KMS-11 (cell line): ENCODE results near the gene SULT1A3.

ENCODE experiments used
- H2AFZ ChIP-seq: fragments of 200-600 bp; sonication (generic); 2 replicates; pipeline ENCODE4 v1.6.1; 2016; ENCODE audit warnings: antibody characterized with exemption, mixed run types, low read depth
- H3K27ac ChIP-seq: fragments of 200-600 bp; sonication (generic); 2 replicates; pipeline ENCODE4 v1.6.1; 2016; ENCODE audit warnings: mild to moderate bottlenecking, mixed run types
- H3K27me3 ChIP-seq: fragments of 200-600 bp; sonication (generic); 2 replicates; pipeline ENCODE4 v1.6.1; 2017; ENCODE audit warnings: mild to moderate bottlenecking, low read depth, mixed run types, moderate library complexity; ENCODE audit not compliant: insufficient read depth
- H3K36me3 ChIP-seq: fragments of 200-600 bp; sonication (generic); 2 replicates; pipeline ENCODE4 v1.6.1; 2017; ENCODE audit warnings: mild to moderate bottlenecking, mixed run types; ENCODE audit not compliant: insufficient read depth
- H3K4me1 ChIP-seq: fragments of 200-600 bp; sonication (generic); 2 replicates; pipeline ENCODE4 v1.6.1; 2016; ENCODE audit warnings: mild to moderate bottlenecking, low read depth, mixed run types; ENCODE audit not compliant: poor library complexity, severe bottlenecking
- H3K4me2 ChIP-seq: fragments of 200-600 bp; sonication (generic); 2 replicates; pipeline ENCODE4 v1.7.0; 2016; ENCODE audit warnings: mild to moderate bottlenecking, mixed run types
- H3K4me3 ChIP-seq: fragments of 200-600 bp; sonication (generic); IDR thresholded peaks from 2 replicates; pipeline ENCODE4 v1.6.1; 2017; ENCODE audit warnings: low read depth, low read length, mixed read lengths; ENCODE audit not compliant: insufficient read depth
- H3K79me2 ChIP-seq: fragments of 200-600 bp; sonication (generic); 2 replicates; pipeline ENCODE4 v1.6.1; 2016; ENCODE audit warnings: low read depth, mixed run types; ENCODE audit not compliant: insufficient read depth
- H3K9ac ChIP-seq: fragments of 200-600 bp; sonication (generic); 2 replicates; pipeline ENCODE4 v1.6.1; 2016; ENCODE audit warnings: mild to moderate bottlenecking, mixed run types
- H4K20me1 ChIP-seq: fragments of 200-600 bp; sonication (generic); 2 replicates; pipeline ENCODE4 v1.6.1; 2016; ENCODE audit warnings: mild to moderate bottlenecking, mixed run types; ENCODE audit not compliant: insufficient read depth
- TF ChIP-seq, protein P1 (sequence below): fragments of 200-600 bp; sonication (generic); conservative IDR thresholded peaks from 2 replicates; pipeline ENCODE4 v1.6.1; 2017; ENCODE audit warnings: low read depth, mild to moderate bottlenecking, antibody characterized with exemption, low read length, moderate library complexity, mixed read lengths

SULT1A3 gene

GRCh38 chr16:30179195-30179594 is 19.9 kb upstream of the SULT1A3 start:
- H3K4me2 ChIP-seq = no peak overlapping the region
- H3K9ac ChIP-seq = no peak overlapping the region
- H3K36me3 ChIP-seq = no peaks in the 10 kb centered on the region
- H3K4me1 ChIP-seq = peaks cover 9% of the 10 kb centered on the region
- no peak overlapping the region for H3K4me3 ChIP-seq
- no peaks in the 10 kb centered on the region for H3K27me3 ChIP-seq
- peaks cover 4% of the 10 kb centered on the region for H3K79me2 ChIP-seq
- no peak overlapping the region for H3K27ac ChIP-seq
- no peaks in the 10 kb centered on the region for H4K20me1 ChIP-seq
- H2AFZ ChIP-seq = no peak overlapping the region
- TF ChIP-seq, protein P1, sequence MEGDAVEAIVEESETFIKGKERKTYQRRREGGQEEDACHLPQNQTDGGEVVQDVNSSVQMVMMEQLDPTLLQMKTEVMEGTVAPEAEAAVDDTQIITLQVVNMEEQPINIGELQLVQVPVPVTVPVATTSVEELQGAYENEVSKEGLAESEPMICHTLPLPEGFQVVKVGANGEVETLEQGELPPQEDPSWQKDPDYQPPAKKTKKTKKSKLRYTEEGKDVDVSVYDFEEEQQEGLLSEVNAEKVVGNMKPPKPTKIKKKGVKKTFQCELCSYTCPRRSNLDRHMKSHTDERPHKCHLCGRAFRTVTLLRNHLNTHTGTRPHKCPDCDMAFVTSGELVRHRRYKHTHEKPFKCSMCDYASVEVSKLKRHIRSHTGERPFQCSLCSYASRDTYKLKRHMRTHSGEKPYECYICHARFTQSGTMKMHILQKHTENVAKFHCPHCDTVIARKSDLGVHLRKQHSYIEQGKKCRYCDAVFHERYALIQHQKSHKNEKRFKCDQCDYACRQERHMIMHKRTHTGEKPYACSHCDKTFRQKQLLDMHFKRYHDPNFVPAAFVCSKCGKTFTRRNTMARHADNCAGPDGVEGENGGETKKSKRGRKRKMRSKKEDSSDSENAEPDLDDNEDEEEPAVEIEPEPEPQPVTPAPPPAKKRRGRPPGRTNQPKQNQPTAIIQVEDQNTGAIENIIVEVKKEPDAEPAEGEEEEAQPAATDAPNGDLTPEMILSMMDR = no peak

DNA sequence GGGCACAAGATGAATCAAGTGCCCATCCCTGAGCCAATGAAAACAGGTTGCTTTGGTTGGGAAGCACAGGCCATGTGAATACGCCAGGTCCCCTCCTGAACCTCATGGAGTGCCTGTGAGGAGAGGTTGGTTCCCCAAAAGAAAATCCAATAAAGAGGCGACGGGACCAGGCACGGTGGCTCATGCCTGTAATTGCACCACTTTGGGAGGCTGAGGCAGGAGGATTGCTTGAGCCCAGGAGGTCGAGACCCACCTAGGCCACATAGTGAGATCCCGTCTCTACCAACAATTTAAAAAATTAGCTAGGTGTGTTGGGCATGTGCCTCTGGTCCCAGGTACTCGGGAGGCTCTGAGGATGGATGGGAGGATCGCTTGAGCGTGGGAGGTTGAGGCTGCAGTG is 19.1 kb upstream of the SULT1A3 start:
- Histone ChIP-seq H4K20me1 (no peaks in the 10 kb centered on the region), H3K27me3 (no peaks in the 10 kb centered on the region), H3K36me3 (no peaks in the 10 kb centered on the region), H2AFZ (no peak overlapping the region), H3K4me2 (no peak overlapping the region), H3K27ac (no peak overlapping the region), H3K79me2 (peaks cover 12% of the 10 kb centered on the region), H3K4me1 (peaks cover 13% of the 10 kb centered on the region), H3K9ac (no peak overlapping the region), H3K4me3 (no peak overlapping the region)
- TF ChIP-seq, protein P1 = no peak

DNA sequence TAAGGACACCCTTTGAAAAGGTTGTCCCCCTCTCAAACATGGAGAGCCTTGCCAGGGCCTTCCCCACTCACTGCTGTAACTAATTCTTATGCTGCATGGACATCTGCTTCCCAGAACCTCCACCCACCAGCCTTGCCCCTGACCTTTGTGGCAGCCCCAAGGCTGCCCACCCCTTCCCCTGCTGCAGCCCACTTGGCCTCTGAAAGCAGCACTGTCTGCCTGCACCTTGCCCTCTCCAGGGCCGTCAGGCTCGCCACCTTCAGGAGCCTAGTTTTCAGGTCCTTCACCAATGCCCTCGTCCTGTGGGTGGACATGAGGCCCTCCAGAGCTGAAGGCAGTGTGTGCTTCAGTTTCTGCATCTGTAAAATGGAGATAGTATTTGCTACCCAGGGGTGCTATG is 18.3 kb upstream of the SULT1A3 start:
- no peaks in the 10 kb centered on the region for H3K27me3 ChIP-seq
- H3K9ac ChIP-seq = no peak overlapping the region
- H4K20me1 ChIP-seq = no peaks in the 10 kb centered on the region
- no peak overlapping the region for H2AFZ ChIP-seq
- TF ChIP-seq, protein P1 = no peak
- H3K4me1 ChIP-seq = peaks cover 21% of the 10 kb centered on the region
- H3K79me2 ChIP-seq = peaks cover 20% of the 10 kb centered on the region
- no peaks in the 10 kb centered on the region for H3K36me3 ChIP-seq
- no peak overlapping the region for H3K27ac ChIP-seq
- no peak overlapping the region for H3K4me2 ChIP-seq
- no peak overlapping the region for H3K4me3 ChIP-seq

GRCh38 chr16:30183233-30184095 is 15.6 kb upstream of the SULT1A3 start, which contains the start of gene CORO1A:
CORO1A (plus strand) TSS chr16:30183602; CDS start chr16:30185210, 1,608 bp downstream.
- Histone ChIP-seq H3K4me1 (peaks cover 37% of the 10 kb centered on the region), H2AFZ (peak within 1 kb of the TSS; percentile 86), H3K4me2 (peak within 1 kb of the TSS; percentile 97), H3K36me3 (no peaks in the 10 kb centered on the region), H3K4me3 (peak within 1 kb of the TSS; percentile 37), H3K79me2 (peaks cover 30% of the 10 kb centered on the region), H4K20me1 (no peaks in the 10 kb centered on the region), H3K27me3 (no peaks in the 10 kb centered on the region), H3K27ac (peak within 1 kb of the TSS; percentile 53), H3K9ac (peak within 1 kb of the TSS; percentile 66)
- TF ChIP-seq, protein P1 = no peak
